SK-N-SH treated with all-trans-retinoic acid at 6 μM for 48 hours (cell line): ENCODE data around the gene NAA50.

Experiments used
- ATAC-seq: fragments of 200-7000 bp; cut with Tn5 transposase; 3 replicates; pipeline ENCODE4 v1.9.1; 2020; ENCODE audit warnings: mild to moderate bottlenecking, moderate library complexity
- ARNTL ChIP-seq: fragments of 450-650 bp; formaldehyde crosslinking; IDR thresholded peaks from 2 replicates; pipeline ENCODE4 v1.5.0; 2020; ENCODE audit warnings: low read depth, mild to moderate bottlenecking, moderate library complexity, borderline replicate concordance
- BACH2 ChIP-seq: fragments of 250-450 bp; sonication (Bioruptor Pico); IDR thresholded peaks from 2 replicates; pipeline ENCODE4 v1.9.0; 2021; ENCODE audit warnings: mild to moderate bottlenecking, borderline replicate concordance
- ESRRG ChIP-seq: fragments of 250-450 bp; sonication (Bioruptor Pico); IDR thresholded peaks from 2 replicates; pipeline ENCODE4 v1.6.1; 2021; ENCODE audit warnings: mild to moderate bottlenecking
- GLIS3 ChIP-seq: fragments of 250-450 bp; sonication (Bioruptor Pico); IDR thresholded peaks from 2 replicates; pipeline ENCODE4 v1.5.0; 2020; ENCODE audit warnings: mild to moderate bottlenecking, moderate library complexity
- ISL1 ChIP-seq: fragments of 250-450 bp; sonication (Bioruptor Pico); IDR thresholded peaks from 2 replicates; pipeline ENCODE4 v2.1.2; 2022; ENCODE audit warnings: mild to moderate bottlenecking, moderate library complexity
- PPARA ChIP-seq: fragments of 250-450 bp; sonication (Bioruptor Pico); IDR thresholded peaks from 2 replicates; pipeline ENCODE4 v1.5.0; 2020; ENCODE audit warnings: mild to moderate bottlenecking, borderline replicate concordance
- RARB ChIP-seq: fragments of 250-450 bp; sonication (Bioruptor Pico); IDR thresholded peaks from 2 replicates; pipeline ENCODE4 v1.8.0; 2021; ENCODE audit warnings: mild to moderate bottlenecking, moderate library complexity
- SNAI2 ChIP-seq: fragments of 250-450 bp; sonication (Bioruptor Pico); IDR thresholded peaks from 2 replicates; pipeline ENCODE4 v1.5.0; 2020; ENCODE audit warnings: mild to moderate bottlenecking, moderate library complexity
- TOX ChIP-seq: fragments of 250-450 bp; sonication (Bioruptor Pico); IDR thresholded peaks from 2 replicates; pipeline ENCODE4 v1.8.0; 2021; ENCODE audit warnings: mild to moderate bottlenecking, moderate library complexity, borderline replicate concordance
- ZC3H10 ChIP-seq: fragments of 250-450 bp; sonication (Bioruptor Pico); IDR thresholded peaks from 2 replicates; pipeline ENCODE4 v1.5.1; 2021; ENCODE audit warnings: mild to moderate bottlenecking, moderate library complexity
- ZFP3 ChIP-seq: fragments of 250-450 bp; sonication (Bioruptor Pico); IDR thresholded peaks from 2 replicates; pipeline ENCODE4 v1.5.0; 2020; ENCODE audit warnings: mild to moderate bottlenecking, moderate library complexity
- ZNF565 ChIP-seq: fragments of 450-650 bp; formaldehyde crosslinking; conservative IDR thresholded peaks from 2 replicates; pipeline ENCODE4 v1.5.0; 2020; ENCODE audit warnings: low read depth, mild to moderate bottlenecking, moderate library complexity
- ZNF70 ChIP-seq: fragments of 450-650 bp; formaldehyde crosslinking; IDR thresholded peaks from 2 replicates; pipeline ENCODE4 v1.5.0; 2020; ENCODE audit warnings: mild to moderate bottlenecking, moderate library complexity
- ZNF8 ChIP-seq: fragments of 450-650 bp; formaldehyde crosslinking; IDR thresholded peaks from 2 replicates; pipeline ENCODE4 v1.5.0; 2020; ENCODE audit warnings: mild to moderate bottlenecking, moderate library complexity
- TF ChIP-seq, protein P1 (sequence below): fragments of 250-450 bp; sonication (Bioruptor Pico); IDR thresholded peaks from 2 replicates; pipeline ENCODE4 v1.5.1; 2021; ENCODE audit warnings: mild to moderate bottlenecking, moderate library complexity
- TF ChIP-seq, protein P2 (sequence below): fragments of 250-450 bp; sonication (Bioruptor Pico); IDR thresholded peaks from 2 replicates; pipeline ENCODE4 v1.8.0; 2021; ENCODE audit warnings: low read depth, mild to moderate bottlenecking, moderate library complexity, borderline replicate concordance
- TF ChIP-seq, protein P3 (sequence below): fragments of 250-450 bp; sonication (Bioruptor Pico); IDR thresholded peaks from 2 replicates; pipeline ENCODE4 v1.8.0; 2020; ENCODE audit warnings: mild to moderate bottlenecking, moderate library complexity, borderline replicate concordance
- TF ChIP-seq, protein P4 (sequence below): fragments of 250-450 bp; sonication (Bioruptor Pico); IDR thresholded peaks from 2 replicates; pipeline ENCODE4 v1.5.1; 2020; ENCODE audit warnings: low read depth, mild to moderate bottlenecking, moderate library complexity
- TF ChIP-seq, protein P5 (sequence below): fragments of 250-450 bp; sonication (Bioruptor Pico); IDR thresholded peaks from 2 replicates; pipeline ENCODE4 v1.5.0; 2020; ENCODE audit warnings: mild to moderate bottlenecking, moderate library complexity

NAA50 gene

DNA sequence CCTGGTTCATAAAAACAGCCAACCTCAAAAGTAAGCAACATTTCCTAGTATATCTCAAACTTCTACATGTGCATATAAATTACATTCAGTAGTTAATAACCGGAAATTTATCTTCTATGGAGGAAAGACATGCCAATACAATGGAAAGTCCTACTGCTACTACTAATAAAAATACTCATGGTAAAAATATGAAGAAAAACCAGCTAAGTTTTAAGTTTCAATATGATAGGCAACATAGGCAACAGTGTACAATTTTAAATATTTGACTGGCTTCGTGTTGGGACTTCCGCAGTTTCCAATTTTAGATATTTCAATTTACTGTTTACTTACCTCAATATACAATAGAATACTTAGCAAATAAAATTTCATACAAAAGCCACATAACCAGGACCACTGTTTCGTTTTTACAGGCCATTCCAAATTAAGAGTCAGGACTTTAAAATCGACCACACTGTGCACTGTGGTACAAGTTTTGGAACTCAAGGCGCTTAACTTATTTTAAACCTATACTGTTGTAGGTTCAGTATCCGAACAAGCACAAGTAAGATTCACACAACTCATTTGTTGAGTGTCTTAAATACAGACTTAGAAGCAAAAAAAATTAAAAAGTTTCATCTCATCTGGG lies 2.9 kb downstream of the NAA50 start:
- TF ChIP-seq ZC3H10 (CRISPR knock-in tag) (no peak), ISL1 (CRISPR knock-in tag) (no peak), GLIS3 (no peak), ZNF565 (CRISPR knock-in tag) (no peak), ZNF8 (CRISPR knock-in tag) (no peak), ARNTL (CRISPR knock-in tag) (no peak), ESRRG (CRISPR knock-in tag) (no peak), ZNF70 (CRISPR knock-in tag) (no peak), RARB (CRISPR knock-in tag) (no peak), BACH2 (no peak), TOX (CRISPR knock-in tag) (no peak), SNAI2 (CRISPR knock-in tag) (no peak), ZFP3 (no peak), PPARA (CRISPR knock-in tag) (no peak)
- TF ChIP-seq, protein P1, sequence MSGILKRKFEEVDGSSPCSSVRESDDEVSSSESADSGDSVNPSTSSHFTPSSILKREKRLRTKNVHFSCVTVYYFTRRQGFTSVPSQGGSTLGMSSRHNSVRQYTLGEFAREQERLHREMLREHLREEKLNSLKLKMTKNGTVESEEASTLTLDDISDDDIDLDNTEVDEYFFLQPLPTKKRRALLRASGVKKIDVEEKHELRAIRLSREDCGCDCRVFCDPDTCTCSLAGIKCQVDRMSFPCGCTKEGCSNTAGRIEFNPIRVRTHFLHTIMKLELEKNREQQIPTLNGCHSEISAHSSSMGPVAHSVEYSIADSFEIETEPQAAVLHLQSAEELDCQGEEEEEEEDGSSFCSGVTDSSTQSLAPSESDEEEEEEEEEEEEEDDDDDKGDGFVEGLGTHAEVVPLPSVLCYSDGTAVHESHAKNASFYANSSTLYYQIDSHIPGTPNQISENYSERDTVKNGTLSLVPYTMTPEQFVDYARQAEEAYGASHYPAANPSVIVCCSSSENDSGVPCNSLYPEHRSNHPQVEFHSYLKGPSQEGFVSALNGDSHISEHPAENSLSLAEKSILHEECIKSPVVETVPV (CRISPR knock-in tag) = no peak
- TF ChIP-seq, protein P2, sequence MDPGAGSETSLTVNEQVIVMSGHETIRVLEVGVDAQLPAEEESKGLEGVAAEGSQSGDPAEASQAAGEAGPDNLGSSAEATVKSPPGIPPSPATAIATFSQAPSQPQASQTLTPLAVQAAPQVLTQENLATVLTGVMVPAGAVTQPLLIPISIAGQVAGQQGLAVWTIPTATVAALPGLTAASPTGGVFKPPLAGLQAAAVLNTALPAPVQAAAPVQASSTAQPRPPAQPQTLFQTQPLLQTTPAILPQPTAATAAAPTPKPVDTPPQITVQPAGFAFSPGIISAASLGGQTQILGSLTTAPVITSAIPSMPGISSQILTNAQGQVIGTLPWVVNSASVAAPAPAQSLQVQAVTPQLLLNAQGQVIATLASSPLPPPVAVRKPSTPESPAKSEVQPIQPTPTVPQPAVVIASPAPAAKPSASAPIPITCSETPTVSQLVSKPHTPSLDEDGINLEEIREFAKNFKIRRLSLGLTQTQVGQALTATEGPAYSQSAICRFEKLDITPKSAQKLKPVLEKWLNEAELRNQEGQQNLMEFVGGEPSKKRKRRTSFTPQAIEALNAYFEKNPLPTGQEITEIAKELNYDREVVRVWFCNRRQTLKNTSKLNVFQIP (CRISPR knock-in tag) = no peak
- TF ChIP-seq, protein P3, sequence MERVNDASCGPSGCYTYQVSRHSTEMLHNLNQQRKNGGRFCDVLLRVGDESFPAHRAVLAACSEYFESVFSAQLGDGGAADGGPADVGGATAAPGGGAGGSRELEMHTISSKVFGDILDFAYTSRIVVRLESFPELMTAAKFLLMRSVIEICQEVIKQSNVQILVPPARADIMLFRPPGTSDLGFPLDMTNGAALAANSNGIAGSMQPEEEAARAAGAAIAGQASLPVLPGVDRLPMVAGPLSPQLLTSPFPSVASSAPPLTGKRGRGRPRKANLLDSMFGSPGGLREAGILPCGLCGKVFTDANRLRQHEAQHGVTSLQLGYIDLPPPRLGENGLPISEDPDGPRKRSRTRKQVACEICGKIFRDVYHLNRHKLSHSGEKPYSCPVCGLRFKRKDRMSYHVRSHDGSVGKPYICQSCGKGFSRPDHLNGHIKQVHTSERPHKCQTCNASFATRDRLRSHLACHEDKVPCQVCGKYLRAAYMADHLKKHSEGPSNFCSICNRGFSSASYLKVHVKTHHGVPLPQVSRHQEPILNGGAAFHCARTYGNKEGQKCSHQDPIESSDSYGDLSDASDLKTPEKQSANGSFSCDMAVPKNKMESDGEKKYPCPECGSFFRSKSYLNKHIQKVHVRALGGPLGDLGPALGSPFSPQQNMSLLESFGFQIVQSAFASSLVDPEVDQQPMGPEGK (CRISPR knock-in tag) = no peak
- TF ChIP-seq, protein P4, sequence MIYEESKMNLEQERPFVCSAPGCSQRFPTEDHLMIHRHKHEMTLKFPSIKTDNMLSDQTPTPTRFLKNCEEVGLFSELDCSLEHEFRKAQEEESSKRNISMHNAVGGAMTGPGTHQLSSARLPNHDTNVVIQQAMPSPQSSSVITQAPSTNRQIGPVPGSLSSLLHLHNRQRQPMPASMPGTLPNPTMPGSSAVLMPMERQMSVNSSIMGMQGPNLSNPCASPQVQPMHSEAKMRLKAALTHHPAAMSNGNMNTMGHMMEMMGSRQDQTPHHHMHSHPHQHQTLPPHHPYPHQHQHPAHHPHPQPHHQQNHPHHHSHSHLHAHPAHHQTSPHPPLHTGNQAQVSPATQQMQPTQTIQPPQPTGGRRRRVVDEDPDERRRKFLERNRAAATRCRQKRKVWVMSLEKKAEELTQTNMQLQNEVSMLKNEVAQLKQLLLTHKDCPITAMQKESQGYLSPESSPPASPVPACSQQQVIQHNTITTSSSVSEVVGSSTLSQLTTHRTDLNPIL (CRISPR knock-in tag) = no peak
- TF ChIP-seq, protein P5, sequence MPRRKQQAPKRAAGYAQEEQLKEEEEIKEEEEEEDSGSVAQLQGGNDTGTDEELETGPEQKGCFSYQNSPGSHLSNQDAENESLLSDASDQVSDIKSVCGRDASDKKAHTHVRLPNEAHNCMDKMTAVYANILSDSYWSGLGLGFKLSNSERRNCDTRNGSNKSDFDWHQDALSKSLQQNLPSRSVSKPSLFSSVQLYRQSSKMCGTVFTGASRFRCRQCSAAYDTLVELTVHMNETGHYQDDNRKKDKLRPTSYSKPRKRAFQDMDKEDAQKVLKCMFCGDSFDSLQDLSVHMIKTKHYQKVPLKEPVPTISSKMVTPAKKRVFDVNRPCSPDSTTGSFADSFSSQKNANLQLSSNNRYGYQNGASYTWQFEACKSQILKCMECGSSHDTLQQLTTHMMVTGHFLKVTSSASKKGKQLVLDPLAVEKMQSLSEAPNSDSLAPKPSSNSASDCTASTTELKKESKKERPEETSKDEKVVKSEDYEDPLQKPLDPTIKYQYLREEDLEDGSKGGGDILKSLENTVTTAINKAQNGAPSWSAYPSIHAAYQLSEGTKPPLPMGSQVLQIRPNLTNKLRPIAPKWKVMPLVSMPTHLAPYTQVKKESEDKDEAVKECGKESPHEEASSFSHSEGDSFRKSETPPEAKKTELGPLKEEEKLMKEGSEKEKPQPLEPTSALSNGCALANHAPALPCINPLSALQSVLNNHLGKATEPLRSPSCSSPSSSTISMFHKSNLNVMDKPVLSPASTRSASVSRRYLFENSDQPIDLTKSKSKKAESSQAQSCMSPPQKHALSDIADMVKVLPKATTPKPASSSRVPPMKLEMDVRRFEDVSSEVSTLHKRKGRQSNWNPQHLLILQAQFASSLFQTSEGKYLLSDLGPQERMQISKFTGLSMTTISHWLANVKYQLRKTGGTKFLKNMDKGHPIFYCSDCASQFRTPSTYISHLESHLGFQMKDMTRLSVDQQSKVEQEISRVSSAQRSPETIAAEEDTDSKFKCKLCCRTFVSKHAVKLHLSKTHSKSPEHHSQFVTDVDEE = no peak
- ATAC-seq = no peak

DNA sequence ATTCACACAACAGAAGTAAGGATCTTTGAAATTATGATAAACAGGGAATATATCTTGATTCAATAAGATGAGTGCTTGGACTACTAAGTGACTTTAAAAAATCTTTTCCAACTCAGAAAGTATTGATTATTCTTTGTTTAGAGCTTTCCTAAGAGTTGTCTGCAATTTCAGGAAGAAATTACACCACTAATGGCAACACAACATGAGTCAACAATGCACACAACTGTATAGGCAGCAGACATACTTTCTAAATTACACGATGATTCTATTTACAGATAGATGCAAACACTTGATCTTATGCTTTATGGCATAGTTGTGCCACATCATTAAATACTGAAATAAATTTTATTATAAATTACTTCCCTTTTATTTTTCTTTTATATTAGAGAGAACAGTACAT lies 4.4 kb downstream of the NAA50 start:
- no peak for TF ChIP-seq ZNF70 (CRISPR knock-in tag)
- no peak for TF ChIP-seq ISL1 (CRISPR knock-in tag)
- TF ChIP-seq, protein P2 (CRISPR knock-in tag) = no peak
- no peak for TF ChIP-seq ZC3H10 (CRISPR knock-in tag)
- TF ChIP-seq, protein P5 = no peak
- TF ChIP-seq GLIS3 = no peak
- no peak for TF ChIP-seq ZNF565 (CRISPR knock-in tag)
- no peak for TF ChIP-seq ZFP3
- TF ChIP-seq ZNF8 (CRISPR knock-in tag) = no peak
- ATAC-seq = no peak
